Gastroesophageal sphincter (tissue), 4 donors: ENCODE measurements around the gene WDR54. TPM values are rescaled to one million over a fixed set of nuclear protein-coding genes. Genes with fewer than 3 reads are reported as not detected.

Experiments used
- ATAC-seq: fragments of 150-250 bp; one replicate; pipeline ENCODE4 v1.9.1; 2016; ENCODE audit warnings: mild to moderate bottlenecking, moderate library complexity
- H3K27ac ChIP-seq, 4 donors: fragments of 200-600 bp; sonication (generic) in 3 of 4; 1 replicate in 3 of 4; 2 replicates in 1 of 4; pipeline ENCODE4 v1.5.1; 2016 to 2019
- H3K27me3 ChIP-seq: fragments of 200-600 bp; sonication (generic); one replicate; pipeline ENCODE4 v1.5.1; 2019
- H3K36me3 ChIP-seq, 2 donors: fragments of 200-600 bp; sonication (generic); one replicate each; pipeline ENCODE4 v1.5.1; 2019; ENCODE audit warnings: control low read depth in 1 of 2
- H3K4me1 ChIP-seq, 3 donors: fragments of 200-600 bp; sonication (generic); 1 replicate in 2 of 3; 2 replicates in 1 of 3; pipeline ENCODE4 v1.5.1; 2016 to 2019; ENCODE audit warnings: control low read depth in 2 of 3
- H3K4me3 ChIP-seq, 2 donors: fragments of 200-600 bp; sonication (generic); one replicate each; pipeline ENCODE4 v1.5.1; 2019; ENCODE audit warnings: mild to moderate bottlenecking in 1 of 2, moderate library complexity in 1 of 2
- H3K9me3 ChIP-seq, 3 donors: fragments of 200-600 bp; sonication (generic); one replicate each; pipeline ENCODE4 v1.5.1; 2017 to 2019; ENCODE audit warnings: control low read depth in 2 of 3
- CTCF ChIP-seq, 4 experiments: fragments of 200-600 bp in 2 of 4; fragments of 450-650 bp in 2 of 4; sonication (generic) in 1 of 4; IDR thresholded peaks; one replicate each; pipeline ENCODE4 v1.5.1; 2017 to 2019; ENCODE audit warnings: antibody characterized with exemption in 4 of 4, mild to moderate bottlenecking in 2 of 4, moderate library complexity in 2 of 4
- EP300 ChIP-seq: sonication (generic); formaldehyde crosslinking; IDR thresholded peaks from one replicate; pipeline ENCODE4 v1.6.1; 2017; ENCODE audit warnings: antibody characterized with exemption, mild to moderate bottlenecking
- POLR2A ChIP-seq, 2 donors: fragments of 450-650 bp; IDR thresholded peaks; one replicate each; pipeline ENCODE4 v1.6.1; 2017; ENCODE audit warnings: antibody characterized with exemption in 2 of 2, mild to moderate bottlenecking in 2 of 2, moderate library complexity in 1 of 2
- POLR2AphosphoS5 ChIP-seq: sonication (generic); formaldehyde crosslinking; IDR thresholded peaks from one replicate; pipeline ENCODE4 v1.6.1; 2017; ENCODE audit warnings: antibody characterized with exemption
- whole genome bisulfite sequencing, 2 donors: methylation state at CpG; one replicate each; pipeline ENCODE4 v1.1.5; 2018; ENCODE audit warnings: low coverage in 1 of 2; 5-methylcytosine and 5-hydroxymethylcytosine counted together
- total RNA-seq, 4 donors: library from RNA; depleted of rRNA; stranded (reverse); fragments of >200 nt; gene quantifications; one replicate each; pipeline ENCODE4 v1.1.0, GENCODE V29; 2016

WDR54 gene
- total RNA-seq, 4 donors from 2014 or later = 4.2 to 12.4 (median 8.8) TPM

- no peaks in the 10 kb centered on the region for H3K9me3 ChIP-seq
- H3K4me3 ChIP-seq = no peak overlapping the region
- no peak for ATAC-seq
- WGBS, 2 donors = 80 to 84% methylated on average over 5 to 6 of the region's 7 CpGs
- TF ChIP-seq EP300 = no peak
- TF ChIP-seq CTCF (IDR thresholded peaks at IDR 0.05) = no peak
- no peak for TF ChIP-seq POLR2AphosphoS5
- TF ChIP-seq POLR2A (IDR thresholded peaks at IDR 0.05) = no peak
- no peaks in the 10 kb centered on the region for H3K27me3 ChIP-seq
- peaks cover 0 to 15% (median 0%) of the 10 kb centered on the region in 3 donors for H3K4me1 ChIP-seq
- peaks cover 0 to 61% of the 10 kb centered on the region in 2 donors for H3K36me3 ChIP-seq
- no peak overlapping the region for H3K27ac ChIP-seq
Measured at GRCh38 chr2:74425523-74425922, 4.0 kb downstream of the WDR54 start.

- no peak for TF ChIP-seq EP300
- no peak for TF ChIP-seq CTCF (IDR thresholded peaks at IDR 0.05)
- TF ChIP-seq POLR2AphosphoS5 = no peak
- TF ChIP-seq POLR2A (IDR thresholded peaks at IDR 0.05) = no peak
- ATAC-seq = no peak
- no peaks in the 10 kb centered on the region for H3K9me3 ChIP-seq
- peaks cover 0 to 7% (median 0%) of the 10 kb centered on the region in 3 donors for H3K4me1 ChIP-seq
- 100% methylated on average over 1 of the region's 14 CpGs; no CpG with 5 or more reads in 1 of the 2 donors for WGBS, 2 donors
- H3K27me3 ChIP-seq = no peaks in the 10 kb centered on the region
- peaks cover 0 to 68% of the 10 kb centered on the region in 2 donors for H3K36me3 ChIP-seq
- H3K4me3 ChIP-seq = no peak overlapping the region
- no peak overlapping the region for H3K27ac ChIP-seq
Measured at GRCh38 chr2:74426181-74426758, 4.7 kb downstream of the WDR54 start.

GRCh38 chr2:74427551-74427950 lies 6.0 kb downstream of the WDR54 start:
- no peak for ATAC-seq
- Histone ChIP-seq H3K9me3 (no peaks in the 10 kb centered on the region), H3K4me1 (no peaks in the 10 kb centered on the region), H3K36me3 (peaks cover 0 to 81% of the 10 kb centered on the region in 2 donors), H3K4me3 (no peak overlapping the region), H3K27me3 (no peaks in the 10 kb centered on the region), H3K27ac (no peak overlapping the region)
- WGBS, 2 donors = no CpG with 5 or more reads among the region's 3 CpGs
- TF ChIP-seq CTCF (IDR thresholded peaks at IDR 0.05) = no peak
- TF ChIP-seq POLR2A (IDR thresholded peaks at IDR 0.05) = no peak
- TF ChIP-seq EP300 = no peak
- no peak for TF ChIP-seq POLR2AphosphoS5

- ATAC-seq = no peak
- TF ChIP-seq EP300 = no peak
- no peak for TF ChIP-seq POLR2AphosphoS5
- Histone ChIP-seq H3K4me3 (no peak overlapping the region), H3K27ac (no peak overlapping the region), H3K9me3 (no peaks in the 10 kb centered on the region), H3K36me3 (peaks cover 0 to 82% of the 10 kb centered on the region in 2 donors), H3K27me3 (no peaks in the 10 kb centered on the region), H3K4me1 (no peaks in the 10 kb centered on the region)
- WGBS, 2 donors = 50 to 73% methylated on average over 1 to 3 of the region's 5 CpGs
Measured at GRCh38 chr2:74428675-74429074, 7.1 kb downstream of the WDR54 start.

- H3K27me3 ChIP-seq = no peaks in the 10 kb centered on the region
- no peak overlapping the region for H3K4me3 ChIP-seq
- TF ChIP-seq POLR2AphosphoS5 (no peak), POLR2A (IDR thresholded peaks at IDR 0.05) (no peak), EP300 (no peak), CTCF (IDR thresholded peaks at IDR 0.05) (no peak)
- ATAC-seq = no peak
- peaks cover 0 to 79% of the 10 kb centered on the region in 2 donors for H3K36me3 ChIP-seq
- no peaks in the 10 kb centered on the region for H3K4me1 ChIP-seq
- H3K9me3 ChIP-seq = no peaks in the 10 kb centered on the region
- 90 to 93% methylated on average over 2 to 3 of the region's 18 CpGs for WGBS, 2 donors
- no peak overlapping the region for H3K27ac ChIP-seq
Measured at GRCh38 chr2:74429487-74430451, 8.2 kb downstream of the WDR54 start.
